Sigmoid colon (tissue), 7 donors: ENCODE measurements around the gene SPDYE4. TPM values are rescaled to one million over a fixed set of nuclear protein-coding genes. Genes with fewer than 3 reads are reported as not detected.

Experiments used
- DNase-seq: peaks from one replicate; pipeline ENCODE4 v3.0.0-alpha.2; 2019
- H3K27ac ChIP-seq, 4 donors: fragments of 200-600 bp; sonication (generic); one replicate each; pipeline ENCODE4 v1.5.1; 2016 to 2019; ENCODE audit warnings: mild to moderate bottlenecking in 1 of 4
- H3K27me3 ChIP-seq, 3 donors: fragments of 200-600 bp; sonication (generic); one replicate each; pipeline ENCODE4 v1.5.1; 2019; ENCODE audit warnings: mild to moderate bottlenecking in 1 of 3
- H3K36me3 ChIP-seq, 4 donors: fragments of 200-600 bp; sonication (generic); one replicate each; pipeline ENCODE4 v1.5.1; 2016 to 2019
- H3K4me1 ChIP-seq, 4 donors: fragments of 200-600 bp; sonication (generic); one replicate each; pipeline ENCODE4 v1.5.1; 2017 to 2019
- H3K4me3 ChIP-seq, 4 donors: fragments of 200-600 bp; sonication (generic); one replicate each; pipeline ENCODE4 v1.5.1; 2017 to 2019; ENCODE audit warnings: mild to moderate bottlenecking in 2 of 4, moderate library complexity in 1 of 4
- H3K9me3 ChIP-seq, 4 donors: fragments of 200-600 bp in 3 of 4; sonication (generic) in 3 of 4; one replicate each; pipeline versions ENCODE4 v1.5.1 to v1.6.1; 2013 to 2019
- CTCF ChIP-seq, 4 experiments: fragments of 450-650 bp in 3 of 4; fragments of 200-600 bp in 1 of 4; IDR thresholded peaks; one replicate each; pipeline ENCODE4 v1.5.1; 2016 to 2019; ENCODE audit warnings: antibody characterized with exemption in 4 of 4, mild to moderate bottlenecking in 3 of 4, moderate library complexity in 2 of 4
- EP300 ChIP-seq, 4 donors: sonication (generic); formaldehyde crosslinking; IDR thresholded peaks; one replicate each; pipeline ENCODE4 v1.6.1; 2017; ENCODE audit warnings: antibody characterized with exemption in 4 of 4
- POLR2A ChIP-seq, 2 donors: fragments of 450-650 bp; IDR thresholded peaks; one replicate each; pipeline ENCODE4 v1.6.1; 2016; ENCODE audit warnings: antibody characterized with exemption in 2 of 2, mild to moderate bottlenecking in 2 of 2, moderate library complexity in 2 of 2
- POLR2AphosphoS5 ChIP-seq, 4 donors: sonication (generic); formaldehyde crosslinking; IDR thresholded peaks; one replicate each; pipeline ENCODE4 v1.6.1; 2017; ENCODE audit warnings: antibody characterized with exemption in 4 of 4
- WGBS, 2 donors: extraction: QIAGEN DNeasy Blood & Tissue Kit; methylation state at CpG; one replicate each; pipeline ENCODE4 v1.1.7; 2013; 5-methylcytosine and 5-hydroxymethylcytosine counted together
- intact Hi-C: fragments of 100-400 bp; cut with DNase I; formaldehyde crosslinking; loops from one replicate; pipeline ENCODE4 v1.15.1; 2023
- polyA plus RNA-seq, 3 donors: library from polyadenylated mRNA; stranded (reverse); fragments of 200-250 nt; gene quantifications; one replicate each; pipeline ENCODE4 v1.2.3, GENCODE V29; 2013
- total RNA-seq, 4 donors: library from RNA; depleted of rRNA; stranded (reverse); fragments of >200 nt; gene quantifications; one replicate each; pipeline ENCODE4 v1.1.0, GENCODE V29; 2016
- donor health status: healthy with polysubstance abuse.
- donor health status: Bipolar disorder and iron deficiency.
- donor health status: healthy.

Gene SPDYE4
- total and polyA plus RNA-seq, 7 donors = not detected

- no peaks in the 10 kb centered on the region for H3K36me3 ChIP-seq
- TF ChIP-seq POLR2A (IDR thresholded peaks at IDR 0.05) (no peak), CTCF (IDR thresholded peaks at IDR 0.05) (no peak)
- H3K27ac ChIP-seq = no peak overlapping the region
Observed at GRCh38 chr17:8776248-8776647, 17.9 kb upstream of the SPDYE4 start.

DNA sequence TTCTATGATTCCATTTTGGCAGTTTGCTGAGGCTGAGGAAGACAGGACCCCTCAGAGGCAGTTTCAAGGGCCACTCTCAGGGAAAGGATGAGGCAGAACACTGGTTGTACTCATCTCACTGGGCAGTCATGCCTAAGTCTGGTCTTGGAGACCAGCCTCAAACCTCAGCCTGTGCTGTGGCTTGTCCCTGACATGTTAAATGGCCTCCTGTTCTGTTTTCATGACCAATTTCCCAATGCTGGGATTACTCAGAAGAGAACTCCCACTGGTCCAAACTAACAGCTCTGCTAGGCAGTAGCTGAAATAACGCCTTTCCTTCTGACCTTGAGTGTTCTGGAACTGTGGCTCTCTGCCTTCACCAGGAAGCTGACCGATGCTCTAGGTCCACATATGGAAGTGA is 8.4 kb upstream of the SPDYE4 start:
- Histone ChIP-seq H3K4me3 (no peak overlapping the region), H3K36me3 (no peaks in the 10 kb centered on the region), H3K27me3 (peaks cover 0 to 5% (median 0%) of the 10 kb centered on the region in 3 donors), H3K27ac (no peak overlapping the region), H3K4me1 (no peaks in the 10 kb centered on the region), H3K9me3 (no peaks in the 10 kb centered on the region)
- intact Hi-C loops = no loop called here
- TF ChIP-seq POLR2A (IDR thresholded peaks at IDR 0.05) = no peak
- no peak for TF ChIP-seq EP300 (IDR thresholded peaks at IDR 0.05)
- no peak for TF ChIP-seq POLR2AphosphoS5 (IDR thresholded peaks at IDR 0.05)
- no peak for TF ChIP-seq CTCF (IDR thresholded peaks at IDR 0.05)
- WGBS, 2 donors = 86 to 91% methylated on average over 2 of the region's 2 CpGs
- DNase-seq = no peak

More at GRCh38 chr17:8776248-8776647, 17.9 kb upstream of the SPDYE4 start:
- DNase-seq = no peak
- H3K4me3 ChIP-seq = no peak overlapping the region
- H3K9me3 ChIP-seq = peaks cover 0 to 2% (median 0%) of the 10 kb centered on the region in 4 donors
- peaks cover 0 to 4% (median 0%) of the 10 kb centered on the region in 3 donors for H3K27me3 ChIP-seq
- H3K4me1 ChIP-seq = no peaks in the 10 kb centered on the region
- intact Hi-C loops = no loop called here

GRCh38 chr17:8762012-8762411 is 3.7 kb upstream of the SPDYE4 start:
- Histone ChIP-seq H3K27ac (no peak overlapping the region), H3K9me3 (no peaks in the 10 kb centered on the region), H3K4me3 (no peak overlapping the region), H3K4me1 (no peaks in the 10 kb centered on the region), H3K36me3 (no peaks in the 10 kb centered on the region), H3K27me3 (peaks cover 0 to 6% (median 0%) of the 10 kb centered on the region in 3 donors)
- TF ChIP-seq EP300 (IDR thresholded peaks at IDR 0.05) (no peak), CTCF (IDR thresholded peaks at IDR 0.05) (no peak), POLR2A (IDR thresholded peaks at IDR 0.05) (no peak), POLR2AphosphoS5 (IDR thresholded peaks at IDR 0.05) (no peak)
- 80 to 89% methylated on average over 8 of the region's 8 CpGs for WGBS, 2 donors
- DNase-seq = no peak
- intact Hi-C loops = no loop called here

GRCh38 chr17:8757189-8757588 is 1.2 kb downstream of the SPDYE4 start:
- intact Hi-C loops = no loop called here
- H3K27me3 ChIP-seq = peaks cover 0 to 6% (median 2%) of the 10 kb centered on the region in 3 donors
- 85 to 88% methylated on average over 13 of the region's 13 CpGs for WGBS, 2 donors
- no peak for DNase-seq
- no peak overlapping the region for H3K27ac ChIP-seq
- H3K36me3 ChIP-seq = no peaks in the 10 kb centered on the region
- no peaks in the 10 kb centered on the region for H3K9me3 ChIP-seq
- H3K4me3 ChIP-seq = no peak overlapping the region
- no peak for TF ChIP-seq POLR2A (IDR thresholded peaks at IDR 0.05)
- no peak for TF ChIP-seq POLR2AphosphoS5 (IDR thresholded peaks at IDR 0.05)
- no peak for TF ChIP-seq EP300 (IDR thresholded peaks at IDR 0.05)
- no peak for TF ChIP-seq CTCF (IDR thresholded peaks at IDR 0.05)
- H3K4me1 ChIP-seq = no peaks in the 10 kb centered on the region

DNA sequence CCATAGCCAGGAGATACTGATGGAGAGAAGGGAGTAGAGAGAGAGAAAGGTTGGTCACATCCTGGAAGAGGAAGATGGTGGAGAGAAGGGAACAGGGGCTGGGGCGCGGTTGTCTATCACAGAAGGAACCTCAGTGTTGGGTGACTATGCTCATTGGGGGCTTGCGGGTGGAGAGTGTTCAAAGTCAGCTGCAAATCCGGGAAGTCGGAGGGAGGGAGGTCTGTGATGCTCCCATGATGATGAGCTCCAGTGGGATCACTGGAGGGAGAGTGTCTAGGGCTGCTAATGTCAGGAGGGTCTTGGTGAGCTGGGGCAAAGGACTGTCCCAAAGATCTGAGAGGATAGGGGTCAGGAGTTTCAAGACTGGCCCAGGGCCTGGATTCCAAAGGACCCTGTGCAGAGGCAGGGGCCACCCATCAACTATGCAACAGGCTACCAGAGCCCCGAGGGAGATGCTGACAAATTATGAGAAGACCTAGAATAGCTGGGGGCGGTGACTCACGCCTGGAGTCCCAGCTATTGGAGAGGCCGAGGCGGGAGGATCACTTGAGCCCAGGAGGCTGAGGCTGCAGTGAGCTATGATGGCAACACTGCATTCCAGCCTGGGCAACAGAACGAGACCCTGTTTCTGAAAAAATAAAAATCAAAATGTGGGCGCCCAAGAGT is 2.6 kb downstream of the SPDYE4 start:
- H3K36me3 ChIP-seq = no peaks in the 10 kb centered on the region
- no peaks in the 10 kb centered on the region for H3K4me1 ChIP-seq
- H3K9me3 ChIP-seq = no peaks in the 10 kb centered on the region
- H3K27me3 ChIP-seq = peaks cover 0 to 6% (median 2%) of the 10 kb centered on the region in 3 donors
- WGBS, 2 donors = 89 to 90% methylated on average over 12 of the region's 12 CpGs
- no peak for TF ChIP-seq CTCF (IDR thresholded peaks at IDR 0.05)
- TF ChIP-seq EP300 (IDR thresholded peaks at IDR 0.05) = no peak
- TF ChIP-seq POLR2A (IDR thresholded peaks at IDR 0.05) = no peak
- no peak for TF ChIP-seq POLR2AphosphoS5 (IDR thresholded peaks at IDR 0.05)
- intact Hi-C loops = no loop called here
- no peak overlapping the region for H3K27ac ChIP-seq
- no peak for DNase-seq
- H3K4me3 ChIP-seq = no peak overlapping the region
